Skeletal muscle tissue (tissue), 4 donors: ENCODE measurements around the gene KLF15. TPM values are rescaled to one million over a fixed set of nuclear protein-coding genes. Genes with fewer than 3 reads are reported as not detected.
A peak's percentile ranks its signal among the peaks of the same experiment; 100 is the strongest.

Source experiments
- H3K27ac ChIP-seq: one replicate; pipeline ENCODE4 v1.7.0; 2013; ENCODE audit warnings: mild to moderate bottlenecking, low read depth, low read length, inconsistent platforms
- H3K27me3 ChIP-seq, 3 donors: one replicate each; pipeline ENCODE4 v1.7.0; 2013; ENCODE audit warnings: low read length in 3 of 3; ENCODE audit not compliant: control insufficient read depth in 3 of 3, insufficient read depth in 3 of 3
- H3K36me3 ChIP-seq, 3 donors: one replicate each; pipeline ENCODE4 v1.7.0; 2013; ENCODE audit warnings: low read length in 3 of 3; ENCODE audit not compliant: control insufficient read depth in 3 of 3, insufficient read depth in 3 of 3
- H3K4me1 ChIP-seq, 3 donors: one replicate each; pipeline ENCODE4 v1.7.0; 2013; ENCODE audit warnings: low read length in 3 of 3, mild to moderate bottlenecking in 3 of 3; ENCODE audit not compliant: control insufficient read depth in 3 of 3, insufficient read depth in 3 of 3
- H3K4me3 ChIP-seq, 3 donors: one replicate each; pipeline ENCODE4 v1.7.0; 2013; ENCODE audit warnings: low read length in 3 of 3
- H3K9ac ChIP-seq, 3 donors: one replicate each; pipeline ENCODE4 v1.7.0; 2013; ENCODE audit warnings: low read length in 3 of 3, mild to moderate bottlenecking in 3 of 3, moderate library complexity in 2 of 3, low read depth in 1 of 3
- H3K9me3 ChIP-seq, 3 donors: one replicate each; pipeline ENCODE4 v1.7.0; 2013; ENCODE audit warnings: low read length in 3 of 3; ENCODE audit not compliant: control insufficient read depth in 3 of 3
- total RNA-seq: library from RNA; depleted of rRNA; stranded (reverse); fragments of >200 nt; gene quantifications from one replicate; pipeline ENCODE4 v1.2.3, GENCODE V29; 2014
- donor health status: Osteomylitis.

The KLF15 gene
- total RNA-seq, 1 donor from 2014 or later, result 2.6 TPM

- Histone ChIP-seq H3K9me3 (no peaks in the 10 kb centered on the region), H3K4me1 (peaks cover 41 to 65% (median 62%) of the 10 kb centered on the region in 3 donors), H3K36me3 (peaks cover 4 to 9% (median 8%) of the 10 kb centered on the region in 3 donors), H3K4me3 (peak overlapping the region; percentile 81 to 96 (median 92)), H3K27ac (peak overlapping the region; percentile 98), H3K27me3 (peaks cover 0 to 12% (median 5%) of the 10 kb centered on the region in 3 donors), H3K9ac (peak overlapping the region; percentile 89 to 99 (median 91))
These were observed 589 bp downstream of the KLF15 start for GRCh38 chr3:126356373-126357264.

DNA sequence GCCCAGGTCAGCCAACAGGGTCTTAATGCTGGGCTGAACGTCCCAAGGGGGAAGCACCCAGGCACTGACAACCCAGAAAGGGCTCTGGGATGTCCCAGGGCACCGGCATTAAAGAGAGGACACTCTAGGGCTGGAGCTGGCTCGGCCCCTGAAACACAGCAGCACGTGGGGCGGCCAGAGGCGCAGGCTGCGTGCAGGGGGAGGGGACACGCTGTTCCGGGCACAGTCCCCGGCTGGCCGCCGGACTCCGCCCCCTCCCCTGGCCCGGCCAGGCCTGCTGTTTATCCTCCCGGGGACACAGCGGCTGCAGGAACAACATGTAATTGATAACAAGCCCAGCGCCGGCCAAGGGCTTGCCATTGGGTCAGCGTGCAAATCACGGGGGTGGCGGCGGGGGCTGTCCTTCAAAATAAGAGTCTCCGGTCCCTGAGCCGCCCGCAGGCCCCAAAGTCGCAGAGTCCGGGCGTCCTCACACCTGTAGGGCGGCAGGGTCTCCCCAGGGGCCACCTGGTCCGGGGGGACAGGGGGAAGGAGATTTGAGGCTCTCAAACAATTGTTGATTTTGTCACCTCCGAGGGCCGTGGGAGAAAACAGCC lies 1.3 kb downstream of the KLF15 start:
- peaks cover 44 to 73% (median 70%) of the 10 kb centered on the region in 3 donors for H3K4me1 ChIP-seq
- H3K4me3 ChIP-seq, result peak overlapping the region; percentile 81 to 96 (median 92)
- H3K9ac ChIP-seq, result peak overlapping the region; percentile 89 to 99 (median 91)
- peaks cover 0 to 6% (median 5%) of the 10 kb centered on the region in 3 donors for H3K27me3 ChIP-seq
- H3K27ac ChIP-seq, result peak overlapping the region; percentile 98
- no peaks in the 10 kb centered on the region for H3K9me3 ChIP-seq
- H3K36me3 ChIP-seq, result peaks cover 9 to 17% (median 15%) of the 10 kb centered on the region in 3 donors

DNA sequence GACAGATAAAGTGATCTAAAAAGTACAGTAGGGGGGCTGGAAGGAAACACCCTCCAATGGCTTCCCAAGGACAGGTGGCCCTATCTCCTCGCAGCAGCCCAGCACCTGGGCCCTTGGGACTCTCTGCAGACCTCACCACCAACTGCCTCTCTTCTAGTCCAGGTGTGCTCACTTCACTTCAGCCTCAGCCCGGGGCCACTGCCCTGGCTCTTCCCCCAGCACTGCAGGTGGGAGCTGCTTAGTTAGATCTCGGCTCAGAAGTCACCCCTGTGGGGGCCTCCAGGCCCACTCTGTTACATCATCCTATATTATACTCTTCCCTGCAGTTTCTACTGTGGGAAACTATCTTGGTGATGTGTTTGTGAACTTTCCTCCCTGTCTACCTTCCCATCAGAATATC lies 2.0 kb downstream of the KLF15 start:
- peaks cover 50 to 79% (median 76%) of the 10 kb centered on the region in 3 donors for H3K4me1 ChIP-seq
- H3K4me3 ChIP-seq, result peak overlapping the region; percentile 62 to 92 (median 65)
- H3K36me3 ChIP-seq, result peaks cover 13 to 23% (median 20%) of the 10 kb centered on the region in 3 donors
- peaks cover 0 to 4% (median 0%) of the 10 kb centered on the region in 3 donors for H3K27me3 ChIP-seq
- no peaks in the 10 kb centered on the region for H3K9me3 ChIP-seq
- H3K27ac ChIP-seq, result peak overlapping the region; percentile 89
- peak overlapping the region; percentile 66 to 99 (median 82) for H3K9ac ChIP-seq

GRCh38 chr3:126354776-126355175 lies 2.4 kb downstream of the KLF15 start:
- Histone ChIP-seq H3K4me3 (peak overlapping the region in 2 of 3 donors; percentile 65 to 92), H3K9me3 (no peaks in the 10 kb centered on the region), H3K27ac (peak overlapping the region; percentile 89), H3K4me1 (peaks cover 55 to 84% (median 81%) of the 10 kb centered on the region in 3 donors), H3K36me3 (peaks cover 13 to 23% (median 20%) of the 10 kb centered on the region in 3 donors), H3K9ac (peak overlapping the region; percentile 63 to 99 (median 66)), H3K27me3 (no peaks in the 10 kb centered on the region)

DNA sequence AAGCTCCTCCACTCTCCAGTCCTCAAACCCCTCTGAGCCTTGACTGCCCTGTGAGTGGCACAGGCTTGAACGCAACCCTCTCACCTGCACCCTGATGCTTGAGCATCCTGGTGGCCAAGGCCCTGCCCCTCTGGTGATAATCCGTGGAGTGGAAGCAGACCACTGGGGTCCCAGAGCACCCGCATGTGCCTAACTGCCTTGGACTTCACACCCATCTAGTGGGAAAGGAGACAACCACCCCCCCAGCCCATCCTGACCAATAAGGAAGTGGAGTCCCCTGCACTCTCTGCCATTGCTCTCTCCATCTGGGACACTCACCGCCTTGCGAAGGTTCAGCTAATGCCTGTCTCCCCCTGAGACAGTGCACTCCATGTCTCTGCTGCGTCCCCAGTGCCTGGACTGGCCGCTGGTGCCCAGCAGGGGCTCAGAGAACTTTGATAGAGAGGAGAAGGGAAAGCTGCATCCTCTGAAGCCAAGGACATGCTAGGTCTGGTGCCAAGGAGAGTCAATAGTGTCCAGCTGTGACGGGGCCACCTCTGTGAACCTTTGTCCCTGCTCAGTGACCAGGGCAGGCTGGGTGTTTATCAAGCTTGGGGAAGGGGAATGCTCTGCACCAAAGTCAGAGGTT lies 3.4 kb downstream of the KLF15 start:
- H3K36me3 ChIP-seq, result peaks cover 13 to 27% (median 20%) of the 10 kb centered on the region in 3 donors
- no peaks in the 10 kb centered on the region for H3K27me3 ChIP-seq
- peak overlapping the region in 1 of 3 donors; percentile 6 for H3K4me3 ChIP-seq
- H3K27ac ChIP-seq, result no peak overlapping the region
- H3K4me1 ChIP-seq, result peaks cover 59 to 90% (median 88%) of the 10 kb centered on the region in 3 donors
- H3K9ac ChIP-seq, result peak overlapping the region in 2 of 3 donors; percentile 20 to 99
- no peaks in the 10 kb centered on the region for H3K9me3 ChIP-seq

DNA sequence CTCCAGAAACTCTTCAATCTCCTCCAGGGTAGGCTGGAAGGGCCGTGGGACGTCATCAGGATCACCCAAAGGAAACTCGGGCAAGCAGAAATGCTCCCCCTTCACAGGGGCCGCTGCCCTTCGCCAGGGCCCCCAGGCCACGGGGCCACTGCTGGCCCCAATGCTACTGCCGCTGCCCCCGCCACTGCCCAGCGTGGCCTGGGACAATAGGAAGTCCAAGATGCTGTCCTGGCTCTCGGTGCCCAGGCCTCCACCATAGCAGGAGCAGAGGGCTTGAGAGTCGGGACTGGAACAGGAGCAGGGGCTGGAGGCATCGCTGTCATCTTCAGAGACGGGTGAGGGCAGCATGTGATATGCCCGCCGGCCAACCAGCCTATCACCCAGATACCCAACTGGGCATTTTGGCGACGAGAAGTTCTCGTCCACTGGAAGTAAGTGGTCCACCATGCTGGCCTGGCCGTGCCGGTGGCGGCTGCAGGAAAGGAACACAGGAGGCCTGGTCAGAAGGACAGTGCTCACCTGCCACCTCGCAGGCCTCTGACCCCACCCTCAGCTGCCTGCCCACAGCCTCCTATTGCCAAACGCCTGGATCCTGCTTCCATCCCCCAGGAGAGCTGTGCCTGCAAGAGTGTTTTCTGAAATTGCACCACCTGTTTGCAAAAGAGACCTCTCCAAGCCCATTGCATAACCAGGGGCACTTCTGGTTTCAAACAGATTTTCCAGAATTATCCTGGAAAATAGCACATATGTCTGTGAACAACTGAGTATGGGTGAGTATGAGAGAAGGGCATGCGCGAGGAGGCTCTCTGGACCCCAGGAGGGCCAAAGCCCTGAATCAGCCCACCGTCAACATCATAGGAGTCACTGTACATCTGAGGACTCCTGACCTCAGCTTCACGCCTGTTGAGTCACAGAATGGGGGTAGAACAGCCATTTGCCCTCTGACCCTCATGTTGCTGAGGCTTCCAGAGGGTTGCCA lies 4.4 kb downstream of the KLF15 start:
- no peaks in the 10 kb centered on the region for H3K9me3 ChIP-seq
- no peak overlapping the region for H3K27ac ChIP-seq
- no peaks in the 10 kb centered on the region for H3K27me3 ChIP-seq
- H3K4me1 ChIP-seq, result peaks cover 54 to 90% (median 88%) of the 10 kb centered on the region in 3 donors
- peaks cover 13 to 33% (median 20%) of the 10 kb centered on the region in 3 donors for H3K36me3 ChIP-seq
- no peak overlapping the region for H3K4me3 ChIP-seq
- H3K9ac ChIP-seq, result peak overlapping the region in 1 of 3 donors; percentile 33

DNA sequence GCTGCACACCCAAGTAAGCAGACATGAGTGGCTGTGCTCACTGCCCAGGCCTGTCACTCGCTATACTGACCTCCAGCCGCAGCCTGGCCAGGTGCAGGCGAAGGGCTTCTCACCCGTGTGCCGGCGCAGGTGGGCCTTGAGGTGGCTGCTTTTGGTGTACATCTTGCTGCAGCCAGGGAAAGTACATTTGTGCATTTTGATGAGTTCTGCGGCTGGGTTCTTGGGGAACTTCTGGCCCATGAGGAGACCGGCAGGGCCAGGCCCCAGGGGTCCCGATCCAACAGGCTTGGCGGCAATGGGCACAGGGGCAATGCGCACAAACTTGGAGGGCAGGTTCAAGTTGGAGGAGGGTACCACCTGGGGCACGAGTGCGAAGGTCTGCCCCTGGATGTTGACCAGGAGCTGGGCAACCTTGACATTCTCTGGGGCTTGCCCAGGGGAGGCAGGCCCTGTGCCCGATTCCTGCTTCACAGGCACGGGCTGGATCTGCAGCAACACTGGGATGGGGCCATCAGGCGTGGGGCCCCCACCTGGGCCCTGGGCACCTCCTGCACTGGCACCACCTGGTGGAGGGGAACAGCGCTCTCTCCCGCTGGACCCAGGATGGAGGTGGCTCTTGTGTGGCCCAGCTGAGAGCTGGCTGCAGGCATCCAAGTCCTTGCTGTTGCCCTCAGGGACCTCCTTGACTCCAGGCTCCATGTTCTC lies 5.3 kb downstream of the KLF15 start:
- Histone ChIP-seq H3K27ac (no peak overlapping the region), H3K4me3 (no peak overlapping the region), H3K9me3 (no peaks in the 10 kb centered on the region)

DNA sequence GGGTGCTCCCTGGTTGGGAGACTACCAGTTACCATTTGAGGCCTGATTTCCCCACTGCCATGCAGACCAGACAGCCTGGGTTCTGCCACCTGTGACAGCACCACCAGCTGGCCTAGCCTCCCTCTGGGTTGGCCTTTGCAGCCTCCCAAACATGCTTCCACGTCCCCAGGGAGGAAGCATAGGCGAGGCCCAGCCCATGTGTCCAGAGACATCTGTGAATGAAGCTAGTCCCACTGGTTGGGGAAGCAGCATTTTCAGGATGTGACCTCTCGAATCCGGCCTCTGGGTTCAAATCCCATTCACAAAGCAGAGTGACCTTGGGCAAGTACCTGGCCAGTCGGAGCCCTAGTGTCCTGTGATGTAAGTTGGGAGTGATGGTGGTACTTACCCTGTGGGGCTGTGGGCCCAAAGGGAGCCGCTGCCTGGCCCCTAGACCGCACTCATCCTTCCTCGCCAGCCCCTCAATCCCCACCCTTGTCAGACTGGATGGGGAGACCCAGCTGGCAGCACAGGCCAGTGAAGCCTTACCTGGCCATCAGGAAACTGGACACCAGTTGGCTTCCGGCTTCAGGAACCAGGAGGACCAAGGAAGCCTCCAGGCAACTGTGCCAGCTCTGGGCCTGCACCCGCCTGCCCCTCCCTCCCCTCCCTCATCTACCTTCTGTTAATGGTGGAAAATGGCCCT lies 6.0 kb downstream of the KLF15 start:
- H3K27ac ChIP-seq, result no peak overlapping the region
- no peaks in the 10 kb centered on the region for H3K27me3 ChIP-seq
- H3K36me3 ChIP-seq, result peaks cover 16 to 41% (median 20%) of the 10 kb centered on the region in 3 donors
- H3K9me3 ChIP-seq, result no peaks in the 10 kb centered on the region
- H3K4me1 ChIP-seq, result peaks cover 48 to 98% (median 97%) of the 10 kb centered on the region in 3 donors
- peak overlapping the region in 2 of 3 donors; percentile 45 to 47 for H3K4me3 ChIP-seq
- H3K9ac ChIP-seq, result peak overlapping the region in 2 of 3 donors; percentile 20 to 66

More for the DNA sequence above, 5.3 kb downstream of the KLF15 start:
- H3K27me3 ChIP-seq, result no peaks in the 10 kb centered on the region
- peaks cover 15 to 40% (median 20%) of the 10 kb centered on the region in 3 donors for H3K36me3 ChIP-seq
- H3K9ac ChIP-seq, result peak overlapping the region in 1 of 3 donors; percentile 66
- peaks cover 51 to 95% (median 94%) of the 10 kb centered on the region in 3 donors for H3K4me1 ChIP-seq
